ENCODE results near the gene CNTN5. TPM values are rescaled to one million over a fixed set of nuclear protein-coding genes. Genes with fewer than 3 reads are reported as not detected.

Gene CNTN5
- total RNA-seq, 1 experiment from 2014 or later = not detected

DNA sequence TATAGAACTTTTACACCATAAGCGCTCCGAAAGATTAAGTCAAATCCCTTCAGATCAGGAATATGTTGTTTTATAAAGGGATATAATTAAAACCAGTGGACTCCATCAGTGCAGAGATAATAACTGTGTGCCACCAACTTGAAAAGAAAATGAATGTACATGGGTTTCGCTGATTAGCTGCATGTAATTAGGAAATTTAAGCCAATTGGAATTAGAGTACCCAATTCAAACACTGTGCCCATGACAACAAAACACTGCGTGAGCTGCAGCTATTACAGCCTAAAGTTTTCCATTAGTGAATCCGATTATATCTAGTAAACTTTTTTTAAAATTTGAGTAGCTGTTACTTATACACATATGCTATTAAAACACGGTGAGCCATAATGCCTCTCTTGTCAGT, 1274.0 kb downstream of the CNTN5 start:
- Mint-ChIP-seq H3K9me3 (ENCODE audit: unreplicated experiment) (no peaks in the 10 kb centered on the region), H3K4me1 (ENCODE audit: insufficient read depth, unreplicated experiment) (no peaks in the 10 kb centered on the region), H3K27ac (ENCODE audit: low read depth, unreplicated experiment) (no peak overlapping the region), H3K36me3 (ENCODE audit: insufficient read depth, unreplicated experiment) (no peaks in the 10 kb centered on the region), H3K27me3 (ENCODE audit: insufficient read depth, unreplicated experiment) (peaks cover 33% of the 10 kb centered on the region), H3K4me3 (ENCODE audit: unreplicated experiment) (no peak overlapping the region)
- ChIA-PET POLR2A (no interaction called here), CTCF (interaction anchor here (0.5 kb wide), 1 partner anchor 560 kb away, joined by 5 read pairs; no protein-coding TSS in a partner anchor)
- intact Hi-C loops (cut with micrococcal nuclease) = no loop called here
- DNase-seq (ENCODE audit: unreplicated experiment) = no peak
- BruUV-seq (replicated peaks) = no TSS peak
- TF ChIP-seq, protein P1, sequence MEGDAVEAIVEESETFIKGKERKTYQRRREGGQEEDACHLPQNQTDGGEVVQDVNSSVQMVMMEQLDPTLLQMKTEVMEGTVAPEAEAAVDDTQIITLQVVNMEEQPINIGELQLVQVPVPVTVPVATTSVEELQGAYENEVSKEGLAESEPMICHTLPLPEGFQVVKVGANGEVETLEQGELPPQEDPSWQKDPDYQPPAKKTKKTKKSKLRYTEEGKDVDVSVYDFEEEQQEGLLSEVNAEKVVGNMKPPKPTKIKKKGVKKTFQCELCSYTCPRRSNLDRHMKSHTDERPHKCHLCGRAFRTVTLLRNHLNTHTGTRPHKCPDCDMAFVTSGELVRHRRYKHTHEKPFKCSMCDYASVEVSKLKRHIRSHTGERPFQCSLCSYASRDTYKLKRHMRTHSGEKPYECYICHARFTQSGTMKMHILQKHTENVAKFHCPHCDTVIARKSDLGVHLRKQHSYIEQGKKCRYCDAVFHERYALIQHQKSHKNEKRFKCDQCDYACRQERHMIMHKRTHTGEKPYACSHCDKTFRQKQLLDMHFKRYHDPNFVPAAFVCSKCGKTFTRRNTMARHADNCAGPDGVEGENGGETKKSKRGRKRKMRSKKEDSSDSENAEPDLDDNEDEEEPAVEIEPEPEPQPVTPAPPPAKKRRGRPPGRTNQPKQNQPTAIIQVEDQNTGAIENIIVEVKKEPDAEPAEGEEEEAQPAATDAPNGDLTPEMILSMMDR (IDR thresholded peaks at IDR 0.05; ENCODE audit: unreplicated experiment) = no peak

- no peaks in the 10 kb centered on the region for H3K36me3 Mint-ChIP-seq (ENCODE audit: insufficient read depth, unreplicated experiment)
- H3K4me1 Mint-ChIP-seq (ENCODE audit: insufficient read depth, unreplicated experiment) = no peaks in the 10 kb centered on the region
- no peak for DNase-seq (ENCODE audit: unreplicated experiment)
- TF ChIP-seq, protein P1 (IDR thresholded peaks at IDR 0.05; ENCODE audit: unreplicated experiment) = no peak
- H3K9me3 Mint-ChIP-seq (ENCODE audit: unreplicated experiment) = no peaks in the 10 kb centered on the region
- ChIA-PET POLR2A (no interaction called here), CTCF (interaction anchor here (0.6 kb wide), 3 partner anchors 22 to 278 kb away, joined by 3 to 4 read pairs (median 4); no protein-coding TSS in a partner anchor)
- peaks cover 33% of the 10 kb centered on the region for H3K27me3 Mint-ChIP-seq (ENCODE audit: insufficient read depth, unreplicated experiment)
- no peak overlapping the region for H3K27ac Mint-ChIP-seq (ENCODE audit: low read depth, unreplicated experiment)
- no peak overlapping the region for H3K4me3 Mint-ChIP-seq (ENCODE audit: unreplicated experiment)
- intact Hi-C loops (cut with micrococcal nuclease) = no loop called here
- no TSS peak for BruUV-seq (replicated peaks)
Measured at GRCh38 chr11:100296051-100296679, 1275.4 kb downstream of the CNTN5 start.

GRCh38 chr11:100297516-100297915, 1276.8 kb downstream of the CNTN5 start:
- Mint-ChIP-seq H3K9me3 (ENCODE audit: unreplicated experiment) (no peaks in the 10 kb centered on the region), H3K36me3 (ENCODE audit: insufficient read depth, unreplicated experiment) (no peaks in the 10 kb centered on the region), H3K4me3 (ENCODE audit: unreplicated experiment) (no peak overlapping the region), H3K27me3 (ENCODE audit: insufficient read depth, unreplicated experiment) (peaks cover 33% of the 10 kb centered on the region), H3K4me1 (ENCODE audit: insufficient read depth, unreplicated experiment) (no peaks in the 10 kb centered on the region), H3K27ac (ENCODE audit: low read depth, unreplicated experiment) (no peak overlapping the region)
- TF ChIP-seq, protein P1 (IDR thresholded peaks at IDR 0.05; ENCODE audit: unreplicated experiment) = no peak
- POLR2A ChIA-PET = no interaction called here
- no TSS peak for BruUV-seq (replicated peaks)
- DNase-seq (ENCODE audit: unreplicated experiment) = no peak
- intact Hi-C loops (cut with micrococcal nuclease) = no loop called here
- CTCF ChIA-PET = no interaction called here

- Mint-ChIP-seq H3K4me3 (ENCODE audit: unreplicated experiment) (no peak overlapping the region), H3K4me1 (ENCODE audit: insufficient read depth, unreplicated experiment) (no peaks in the 10 kb centered on the region), H3K27me3 (ENCODE audit: insufficient read depth, unreplicated experiment) (peaks cover 32% of the 10 kb centered on the region), H3K27ac (ENCODE audit: low read depth, unreplicated experiment) (no peak overlapping the region), H3K36me3 (ENCODE audit: insufficient read depth, unreplicated experiment) (no peaks in the 10 kb centered on the region), H3K9me3 (ENCODE audit: unreplicated experiment) (no peaks in the 10 kb centered on the region)
- ChIA-PET CTCF (no interaction called here), POLR2A (no interaction called here)
- no TSS peak for BruUV-seq (replicated peaks)
- DNase-seq (ENCODE audit: unreplicated experiment) = no peak
- intact Hi-C loops (cut with micrococcal nuclease) = no loop called here
- TF ChIP-seq, protein P1 (IDR thresholded peaks at IDR 0.05; ENCODE audit: unreplicated experiment) = no peak
Measured at GRCh38 chr11:100302824-100303223, 1282.1 kb downstream of the CNTN5 start.

Measured in MCF 10A (cell line).